Right ventricle myocardium inferior (tissue), 1 donor: ENCODE data around the gene FRAT2. TPM values are rescaled to one million over a fixed set of nuclear protein-coding genes. Genes with fewer than 3 reads are reported as not detected.
A peak's percentile ranks its signal among the peaks of the same experiment; 100 is the strongest.
"Not testable (repeated sequence)": the region's sequence is repeated elsewhere in the genome, so short reads cannot be mapped to it uniquely, and the experiment has no call there.

Experiments
- ATAC-seq: fragments of 200-7000 bp; cut with Tn5 transposase; one replicate; pipeline ENCODE4 v1.9.1; 2020; ENCODE audit warnings: mild to moderate bottlenecking, moderate library complexity
- DNase-seq: peaks from one replicate; pipeline ENCODE4 v3.0.0; 2021; ENCODE audit errors: missing footprints
- intact Hi-C: fragments of 100-400 bp; cut with DNase I; formaldehyde crosslinking; loops from one replicate; pipeline ENCODE4 v1.11.0; 2022
- total RNA-seq: library from RNA; stranded (reverse); fragmentation: NEBNext Ultra II Directional; extraction: Animal tissue kit (Norgen Biotek cat#: 25700); gene quantifications from one replicate; pipeline ENCODE4 v1.2.1, GENCODE V29; 2021
- donor health status: DM: no; HTN: yes; CAD: no; lungs with severe emphysema.

FRAT2 gene
- total RNA-seq, 1 donor from 2014 or later, result 9.1 TPM

GRCh38 chr10:97307866-97308780 is 26.4 kb downstream of the FRAT2 start:
- DNase-seq (no peak), ATAC-seq (no peak)
- intact Hi-C loops, result no loop called here

GRCh38 chr10:97307441-97307840 is 27.1 kb downstream of the FRAT2 start:
- ATAC-seq (no peak), DNase-seq (no peak)
- intact Hi-C loops, result no loop called here

- ATAC-seq (no peak), DNase-seq (no peak)
- intact Hi-C loops, result no loop called here
Measured at GRCh38 chr10:97302088-97302791, 32.3 kb downstream of the FRAT2 start.

GRCh38 chr10:97300980-97301379 is 33.5 kb downstream of the FRAT2 start:
- intact Hi-C loops, result no loop called here
- DNase-seq, result no peak
- ATAC-seq, result no peak

- intact Hi-C loops, result no loop called here
- no peak for ATAC-seq
Measured at GRCh38 chr10:97298223-97298571, 36.3 kb downstream of the FRAT2 start.

GRCh38 chr10:97297556-97298222 is 36.8 kb downstream of the FRAT2 start:
- intact Hi-C loops, result no loop called here
- DNase-seq (no peak), ATAC-seq (no peak)

More at GRCh38 chr10:97298223-97298571, 36.3 kb downstream of the FRAT2 start:
- DNase-seq, result no peak

GRCh38 chr10:97292862-97293198 is 41.7 kb downstream of the FRAT2 start:
- DNase-seq (no peak), ATAC-seq (no peak)
- intact Hi-C loops, result loop anchor here (5.0 kb wide), 1 partner anchor 44 kb away; no protein-coding TSS in a partner anchor

- peak; percentile 96 for DNase-seq
- peak; percentile 99 for ATAC-seq
- intact Hi-C loops, result loop anchor here (5.0 kb wide), 1 partner anchor 45 kb away; no protein-coding TSS in a partner anchor
Measured at GRCh38 chr10:97292097-97292861, 42.2 kb downstream of the FRAT2 start, which contains the start of gene ARHGAP19. ARHGAP19 (minus strand) TSS chr10:97292637; CDS start chr10:97292627, 10 bp downstream.

GRCh38 chr10:97291357-97292096 is 43.0 kb downstream of the FRAT2 start:
- ATAC-seq, result peak; percentile 2
- no peak for DNase-seq
- intact Hi-C loops, result loop anchor here (5.0 kb wide), 1 partner anchor 46 kb away; no protein-coding TSS in a partner anchor

GRCh38 chr10:97290576-97291356 is 43.8 kb downstream of the FRAT2 start:
- ATAC-seq, DNase-seq: not testable (repeated sequence)
- intact Hi-C loops, result loop anchor here (5.0 kb wide), 1 partner anchor 47 kb away; no protein-coding TSS in a partner anchor

- not testable (repeated sequence) for DNase-seq, ATAC-seq
- intact Hi-C loops, result loop anchor here (5.0 kb wide), 1 partner anchor 47 kb away; no protein-coding TSS in a partner anchor
Measured at GRCh38 chr10:97290076-97290475, 44.5 kb downstream of the FRAT2 start.

Other genes with a start within 250 kb of the FRAT2 start
- 0.08 TPM for gene SLIT1, start 148.8 kb downstream of the FRAT2 start, total RNA-seq
- gene ARHGAP19, start 42.1 kb downstream of the FRAT2 start, total RNA-seq, result 5.6 TPM
- gene FRAT1, start 15.5 kb downstream of the FRAT2 start, total RNA-seq, result 5.4 TPM
- 13.8 TPM for gene RRP12, start 66.6 kb upstream of the FRAT2 start, total RNA-seq
- gene PGAM1, start 91.5 kb upstream of the FRAT2 start, total RNA-seq, result 220 TPM
- 18.2 TPM for gene EXOSC1, start 111.3 kb upstream of the FRAT2 start, total RNA-seq
- gene ZDHHC16, start 111.4 kb upstream of the FRAT2 start, total RNA-seq, result 19.1 TPM
- gene MMS19, start 163.7 kb upstream of the FRAT2 start, total RNA-seq, result 37.7 TPM
- 26.6 TPM for gene UBTD1, start 164.2 kb upstream of the FRAT2 start, total RNA-seq
- 418 TPM for gene ANKRD2, start 238.1 kb upstream of the FRAT2 start, total RNA-seq
- 15.6 TPM for gene HOGA1, start 249.7 kb upstream of the FRAT2 start, total RNA-seq